Pulmonary artery endothelial cell (primary cell): Measurements from ENCODE around the gene ZNF428. TPM values are rescaled to one million over a fixed set of nuclear protein-coding genes. Genes with fewer than 3 reads are reported as not detected.
"Not testable (repeated sequence)": the region's sequence is repeated elsewhere in the genome, so short reads cannot be mapped to it uniquely, and the experiment has no call there.

Experiments
- DNase-seq: peaks from one replicate; pipeline ENCODE4 v3.0.0-alpha.2; 2011; ENCODE audit warnings: low read depth, low spot score
- total RNA-seq: library from RNA; depleted of rRNA; stranded (reverse); fragments of >200 nt; gene quantifications from 2 replicates; pipeline ENCODE4 v1.2.3, GENCODE V29; 2014

The ZNF428 gene
- total RNA-seq, 1 donor from 2014 or later: 48.7 TPM

DNA sequence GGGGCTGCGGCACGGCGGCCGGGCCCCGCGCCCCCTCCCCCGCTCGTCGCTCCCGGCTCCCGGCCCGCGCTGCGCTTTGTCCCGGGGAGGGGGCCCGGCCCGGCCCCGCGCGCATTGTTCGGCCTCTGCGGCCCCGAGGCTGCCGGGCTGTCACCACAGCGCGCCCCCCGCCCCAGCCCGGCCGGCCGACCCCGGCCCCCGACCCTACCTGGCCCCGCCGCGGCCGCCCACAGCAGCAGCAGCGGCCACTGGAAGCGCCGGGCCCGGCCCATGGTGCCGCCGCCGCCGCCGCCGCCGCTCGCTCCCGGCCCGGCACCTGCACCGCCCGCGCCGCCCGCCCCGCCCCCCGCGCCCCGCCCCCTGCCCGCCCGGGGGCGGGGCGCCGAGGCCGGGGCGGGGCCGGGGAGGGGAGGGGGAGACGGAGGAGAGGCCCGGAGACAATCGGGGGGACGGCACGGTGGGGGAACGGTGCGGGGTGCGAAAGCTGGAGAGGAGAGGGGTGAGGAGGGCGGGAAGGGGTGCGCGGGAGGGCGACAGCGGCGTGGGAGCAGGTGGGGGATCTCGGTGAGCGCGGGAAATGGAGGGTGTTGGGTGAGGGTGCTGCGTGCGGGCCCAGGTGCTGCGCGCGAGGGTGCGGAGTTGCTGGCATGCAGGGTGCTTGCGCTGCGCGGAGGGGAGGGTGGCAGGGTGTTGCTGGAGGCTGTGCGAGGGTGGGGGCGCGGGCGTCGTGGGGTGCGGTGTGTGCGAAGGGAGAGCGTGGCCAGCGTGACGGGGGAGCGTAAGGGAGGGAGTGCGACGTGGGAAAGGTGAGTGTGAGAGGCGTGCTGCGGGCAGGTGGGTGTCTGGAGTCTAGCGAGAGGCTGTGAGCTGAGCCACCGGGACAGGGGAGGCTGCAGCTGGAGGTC is 20.3 kb upstream of the ZNF428 start, which contains the start of gene CADM4:
CADM4 (minus strand) TSS at position 332 of the 905 bp plus-strand sequence; CDS start at position 272, 60 bp downstream.
- DNase-seq: no peak

DNA sequence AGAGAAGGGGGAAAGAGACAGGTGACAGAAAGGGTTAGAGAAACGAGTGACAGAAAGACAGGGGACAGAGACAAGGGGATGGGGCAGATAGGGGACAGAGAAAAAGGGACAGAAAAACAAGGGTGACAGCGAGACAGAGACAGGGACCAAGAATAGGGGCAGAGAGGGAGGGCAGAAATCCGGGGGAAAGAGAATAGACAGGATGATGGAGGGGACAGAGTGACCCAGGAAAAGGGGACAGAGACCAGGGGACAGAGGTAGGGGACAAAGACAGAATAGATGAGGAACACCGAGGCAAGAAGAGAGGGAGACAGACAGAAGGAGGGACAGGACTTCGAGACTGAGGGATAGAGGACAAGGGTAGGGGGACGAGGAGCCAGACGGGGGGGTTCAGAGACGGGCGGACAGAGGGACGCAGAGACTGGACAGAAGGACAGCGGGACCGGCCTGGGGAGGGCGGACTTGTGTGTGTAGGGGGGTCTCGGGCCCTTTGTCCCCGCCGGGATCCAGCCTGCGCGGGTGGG is 19.6 kb upstream of the ZNF428 start:
- no peak for DNase-seq

DNA sequence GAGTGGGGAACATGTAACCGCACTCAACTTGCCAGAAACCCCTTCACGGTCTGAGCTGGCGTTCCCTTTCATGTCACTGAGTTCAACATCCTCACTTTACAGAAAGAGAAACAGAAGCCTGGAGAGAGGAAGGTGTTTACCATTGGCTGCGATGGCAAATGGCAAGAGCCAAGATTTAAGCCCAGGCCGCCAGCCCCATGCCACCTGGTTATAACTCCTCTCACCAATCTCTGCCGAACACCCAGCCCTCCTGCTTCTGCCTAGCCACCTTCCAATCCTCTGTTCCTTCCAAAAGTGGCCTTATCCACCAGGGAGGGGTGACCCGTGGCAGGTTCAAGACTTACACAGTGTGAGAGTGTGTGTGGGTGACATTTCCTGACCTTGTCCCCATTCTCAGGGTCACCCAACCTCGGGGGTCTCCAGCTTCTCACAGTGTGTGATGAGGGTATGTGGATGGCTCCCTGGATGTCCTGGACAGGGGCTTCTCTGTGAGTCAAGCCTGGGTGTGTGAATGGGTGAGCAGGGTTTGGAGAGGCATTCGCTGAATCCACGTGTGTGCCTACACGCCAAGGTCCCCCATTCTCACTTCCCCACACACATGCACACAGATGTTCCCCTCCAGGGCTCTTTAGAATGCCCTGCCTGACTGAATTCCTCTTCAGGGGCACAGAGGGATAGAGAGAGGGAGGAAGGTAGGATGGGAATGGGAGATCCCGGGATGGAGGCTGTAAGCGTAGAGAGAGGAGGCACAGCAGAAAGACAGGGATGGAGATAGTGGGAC is 19.0 kb upstream of the ZNF428 start:
- no peak for DNase-seq

DNA sequence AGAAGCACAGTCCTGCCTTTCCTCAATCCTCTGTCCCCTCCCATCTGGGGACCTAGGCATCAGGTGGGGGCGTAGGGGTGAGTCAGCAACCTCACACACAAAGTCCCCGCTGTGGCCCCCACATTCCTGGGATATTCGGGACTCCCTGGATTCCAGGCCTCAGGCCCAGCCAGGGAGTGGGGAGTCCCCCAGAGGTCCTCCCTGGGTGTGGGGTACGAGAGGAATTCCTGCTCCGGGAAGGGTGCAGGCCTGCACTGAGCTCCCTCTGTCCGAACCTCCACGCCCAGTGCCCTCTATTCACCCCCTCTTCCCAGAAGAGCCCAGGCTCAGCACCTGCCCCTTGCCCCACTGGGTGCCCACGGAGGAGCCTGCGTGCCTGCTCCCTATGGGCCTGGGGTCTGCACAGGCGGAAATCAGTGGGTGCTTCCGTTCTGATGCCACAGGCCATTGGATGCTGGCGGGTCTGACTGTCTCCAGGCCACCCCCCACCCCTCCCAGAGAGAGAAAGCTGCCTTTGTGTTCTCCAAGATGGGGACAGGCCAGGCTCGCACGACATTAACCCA is 16.8 kb upstream of the ZNF428 start:
- no peak for DNase-seq

DNA sequence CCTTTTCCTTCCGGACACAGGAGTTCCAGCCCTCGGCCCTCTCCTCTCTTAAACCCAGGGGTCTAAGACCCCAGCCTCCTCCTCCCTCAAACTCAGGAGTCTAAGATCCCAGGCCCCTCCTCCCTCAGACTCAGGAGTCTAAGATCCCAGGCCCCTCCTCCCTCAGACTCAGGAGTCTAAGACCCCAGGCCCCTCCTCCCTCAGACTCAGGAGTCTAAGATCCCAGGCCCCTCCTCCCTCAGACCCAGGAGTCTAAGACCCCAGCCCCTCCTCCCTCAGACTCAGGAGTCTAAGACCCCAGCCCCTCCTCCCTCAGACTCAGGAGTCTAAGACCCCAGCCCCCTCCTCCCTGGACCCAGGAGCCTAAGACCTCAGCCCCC is 16.1 kb upstream of the ZNF428 start:
- not testable (repeated sequence) for DNase-seq

DNA sequence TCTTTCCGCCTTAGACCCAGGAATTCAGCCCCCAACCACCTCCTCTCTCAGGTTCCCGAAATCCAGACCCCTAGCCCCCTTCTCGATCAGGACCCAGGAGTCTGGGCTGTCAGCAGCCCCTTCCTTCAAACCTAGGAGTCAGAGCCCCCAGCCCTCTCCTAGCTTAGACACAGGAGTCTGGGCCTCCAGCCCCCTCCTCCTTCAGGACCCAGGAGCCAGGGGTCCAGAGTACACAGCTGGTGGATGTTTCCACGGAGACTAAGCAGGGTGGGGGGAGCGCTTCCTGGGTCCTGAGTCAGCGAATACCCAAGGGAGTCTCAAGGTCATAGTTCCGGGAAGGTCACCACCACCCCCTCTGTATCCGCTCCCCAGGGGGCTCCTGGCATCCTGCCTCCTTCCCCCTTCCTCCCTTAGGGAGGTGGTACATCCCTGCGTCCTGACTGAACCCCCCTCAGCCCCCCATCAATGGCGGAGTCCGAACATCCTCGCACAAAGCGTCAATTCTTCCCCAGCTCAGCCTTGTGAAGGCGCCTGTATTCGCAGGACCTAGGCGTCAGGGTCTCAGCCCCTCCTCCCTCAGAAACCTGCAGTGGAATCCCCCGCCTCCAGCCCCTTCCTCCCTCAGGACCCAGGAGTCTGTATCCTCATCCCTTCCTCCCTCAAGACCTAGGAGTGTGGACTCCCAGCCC is 15.6 kb upstream of the ZNF428 start:
- DNase-seq: no peak

DNA sequence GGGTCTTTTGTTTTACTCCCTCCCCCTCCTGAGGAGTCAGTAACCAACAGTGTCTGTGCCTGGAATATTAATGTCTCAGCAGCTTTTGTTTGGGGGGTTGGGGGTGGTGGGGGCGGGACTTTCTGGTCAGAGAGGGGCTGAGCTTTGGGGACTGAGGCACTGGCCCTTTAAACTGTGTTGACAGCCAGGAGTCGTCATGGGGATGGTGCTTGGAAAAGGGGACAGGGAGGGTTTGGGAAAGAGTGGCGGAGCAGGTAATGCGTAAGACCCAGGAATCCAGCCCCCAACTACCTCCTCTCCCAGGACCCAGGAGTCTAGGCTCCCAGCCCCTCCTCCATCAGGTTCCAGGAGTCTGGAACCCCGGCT is 15.1 kb upstream of the ZNF428 start:
- no peak for DNase-seq

DNA sequence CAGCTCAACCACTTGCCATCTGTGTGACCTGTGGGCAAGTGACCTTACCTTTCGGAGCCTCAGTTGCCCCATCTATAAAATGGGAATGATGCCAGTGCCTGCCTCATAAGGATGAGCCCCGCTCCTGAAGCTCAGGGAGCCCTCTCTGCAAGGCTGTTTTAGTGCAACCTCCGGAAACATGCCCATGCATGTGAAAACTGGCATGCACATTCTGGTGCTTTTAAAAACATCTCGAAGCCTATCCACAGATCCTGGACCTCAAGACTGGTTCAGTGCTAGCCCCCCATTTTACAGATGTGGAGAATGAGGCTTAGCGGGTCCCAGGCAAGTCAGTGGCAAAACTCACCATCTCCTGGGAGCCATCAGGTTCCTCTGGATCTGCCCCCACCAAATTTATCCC is 14.6 kb upstream of the ZNF428 start:
- no peak for DNase-seq

DNA sequence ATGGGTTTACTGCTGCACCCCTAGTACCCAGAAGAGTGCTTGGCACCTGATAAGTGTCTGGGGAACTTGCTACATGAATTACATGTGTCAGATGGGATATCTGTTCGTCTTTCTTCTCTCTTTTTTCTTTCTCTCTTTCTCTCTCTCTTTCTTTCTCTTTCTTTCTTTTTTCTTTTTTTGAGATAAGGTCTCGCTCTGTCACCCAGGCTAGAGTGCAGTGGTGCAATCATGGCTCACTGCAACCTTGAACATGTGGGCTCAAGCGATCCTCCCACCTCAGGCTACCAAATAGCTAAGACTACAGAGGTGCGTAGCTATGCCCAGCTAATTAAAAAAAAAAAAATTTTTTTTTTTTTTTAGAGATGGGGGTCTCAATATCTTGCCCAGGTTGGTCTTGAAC is 14.1 kb upstream of the ZNF428 start:
- DNase-seq: no peak

DNA sequence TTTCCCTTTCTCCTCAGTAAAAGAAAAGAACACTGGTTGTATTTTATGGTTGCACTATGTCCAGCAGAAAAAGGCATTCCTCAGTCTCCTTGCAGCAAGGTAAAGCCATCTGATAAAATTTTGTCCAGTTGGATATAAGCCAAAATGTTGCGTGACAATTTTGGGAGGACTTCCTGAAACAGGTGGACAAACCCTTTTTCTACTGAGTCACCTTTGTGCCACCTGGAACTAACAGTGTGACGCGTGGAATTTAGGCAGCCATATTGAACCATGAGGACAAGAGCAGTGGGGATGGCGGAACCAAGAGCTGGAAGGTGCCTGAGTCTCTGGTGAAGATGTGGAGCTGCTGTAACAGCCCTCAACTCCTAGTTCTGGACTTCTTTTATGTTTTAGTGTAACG is 12.1 kb upstream of the ZNF428 start:
- no peak for DNase-seq

DNA sequence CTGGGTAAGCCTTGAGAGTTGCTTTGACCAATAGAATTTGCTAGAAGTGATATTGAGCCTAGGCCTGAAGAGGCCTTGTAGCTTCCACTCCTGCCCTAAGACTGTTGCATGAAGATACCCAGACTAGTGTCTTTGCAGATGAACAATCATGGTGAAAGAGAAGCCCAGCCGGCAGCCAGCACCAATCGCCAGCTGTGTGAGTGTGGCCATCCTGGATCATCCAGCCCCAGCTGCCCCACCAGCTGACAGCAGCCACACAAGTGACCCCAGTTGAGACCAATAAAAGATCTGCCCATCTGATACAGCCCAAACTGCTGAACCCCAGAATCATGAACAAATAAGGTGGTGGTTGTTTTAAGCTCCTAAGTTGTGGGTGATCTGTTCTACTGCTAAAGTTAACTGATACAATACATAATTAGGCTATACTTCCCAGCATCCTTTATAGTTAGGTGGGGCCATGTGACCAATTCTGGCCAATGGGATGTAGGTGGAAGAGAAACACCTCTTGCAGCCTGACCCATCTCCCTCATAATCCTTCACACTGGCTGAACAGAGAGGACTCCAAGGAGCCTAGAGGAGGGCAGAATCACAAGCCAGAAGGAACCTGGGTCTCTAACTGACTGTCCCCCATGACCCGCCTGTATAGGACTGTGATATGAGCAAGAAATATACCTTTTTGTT is 9.4 kb upstream of the ZNF428 start:
- DNase-seq: no peak

DNA sequence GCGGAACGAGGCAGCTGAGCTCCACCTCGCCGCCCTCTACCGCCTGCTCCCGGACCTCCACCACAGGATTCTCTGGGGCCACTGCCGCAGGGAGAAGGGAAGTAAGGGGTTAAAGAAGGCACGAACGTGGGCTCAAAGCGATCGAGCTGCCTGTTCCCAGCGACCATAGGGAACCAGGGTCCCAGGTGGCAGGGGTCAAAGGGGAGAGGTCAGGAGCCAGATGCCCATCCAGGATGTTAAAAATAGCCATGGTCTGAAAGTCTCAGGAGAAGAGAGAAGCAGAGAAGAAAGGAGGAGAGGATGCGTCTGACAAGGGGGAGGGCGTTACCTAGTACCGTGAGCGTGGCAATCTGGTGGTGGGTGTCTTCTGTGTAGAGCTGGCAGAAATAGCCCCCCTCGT is 7.4 kb upstream of the ZNF428 start:
- no peak for DNase-seq

DNA sequence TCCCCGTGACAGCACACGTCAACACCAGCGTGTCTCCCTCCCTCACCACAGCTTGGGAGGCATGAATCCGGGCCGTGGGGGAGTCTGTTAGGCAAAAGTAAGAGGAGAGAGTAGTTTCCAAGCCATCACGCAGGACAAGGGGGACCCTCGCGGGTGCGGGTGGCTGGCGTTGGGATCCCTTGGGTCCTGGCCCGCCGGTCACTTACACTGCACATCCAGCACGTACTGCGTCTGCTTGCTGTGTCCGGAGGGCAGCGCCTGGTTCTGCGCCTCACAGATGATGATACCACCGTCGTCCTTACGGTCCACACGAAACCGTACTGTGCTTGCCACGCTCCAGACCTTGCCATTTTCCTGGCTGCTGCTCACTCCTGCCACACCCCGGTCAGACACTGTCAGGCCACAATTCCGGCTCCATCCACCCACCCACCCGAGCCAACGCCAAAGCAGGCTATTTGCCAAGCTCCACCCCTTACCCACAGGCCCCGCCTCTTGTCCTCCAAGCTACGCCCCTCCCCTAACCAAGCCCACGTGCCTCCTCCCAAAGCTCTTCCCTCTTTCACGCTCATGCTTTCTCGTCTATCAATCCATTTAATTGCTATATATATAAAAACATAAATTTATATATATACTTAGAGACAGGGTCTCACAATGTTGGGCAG is 6.6 kb upstream of the ZNF428 start:
- no peak for DNase-seq

DNA sequence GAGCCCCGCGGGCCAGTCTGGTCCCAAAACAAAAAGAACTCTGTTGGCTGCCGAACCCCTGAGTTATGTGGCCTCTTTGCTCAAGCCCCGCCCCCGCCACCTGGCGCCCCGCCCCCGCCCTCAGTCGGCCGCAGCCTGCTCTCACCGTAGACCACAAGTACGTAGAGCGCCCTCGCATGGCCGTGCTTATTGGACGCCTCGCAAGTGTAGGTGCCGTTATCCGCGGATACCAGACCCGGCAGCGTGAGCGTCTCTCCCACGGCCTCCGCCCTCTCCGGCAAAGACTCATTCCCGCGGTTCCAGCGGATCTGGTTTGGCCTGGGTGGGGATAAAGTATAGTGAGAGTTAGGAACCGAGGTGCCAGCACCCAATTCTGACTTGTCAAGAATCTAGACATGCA is 5.5 kb upstream of the ZNF428 start:
- DNase-seq: no peak

DNA sequence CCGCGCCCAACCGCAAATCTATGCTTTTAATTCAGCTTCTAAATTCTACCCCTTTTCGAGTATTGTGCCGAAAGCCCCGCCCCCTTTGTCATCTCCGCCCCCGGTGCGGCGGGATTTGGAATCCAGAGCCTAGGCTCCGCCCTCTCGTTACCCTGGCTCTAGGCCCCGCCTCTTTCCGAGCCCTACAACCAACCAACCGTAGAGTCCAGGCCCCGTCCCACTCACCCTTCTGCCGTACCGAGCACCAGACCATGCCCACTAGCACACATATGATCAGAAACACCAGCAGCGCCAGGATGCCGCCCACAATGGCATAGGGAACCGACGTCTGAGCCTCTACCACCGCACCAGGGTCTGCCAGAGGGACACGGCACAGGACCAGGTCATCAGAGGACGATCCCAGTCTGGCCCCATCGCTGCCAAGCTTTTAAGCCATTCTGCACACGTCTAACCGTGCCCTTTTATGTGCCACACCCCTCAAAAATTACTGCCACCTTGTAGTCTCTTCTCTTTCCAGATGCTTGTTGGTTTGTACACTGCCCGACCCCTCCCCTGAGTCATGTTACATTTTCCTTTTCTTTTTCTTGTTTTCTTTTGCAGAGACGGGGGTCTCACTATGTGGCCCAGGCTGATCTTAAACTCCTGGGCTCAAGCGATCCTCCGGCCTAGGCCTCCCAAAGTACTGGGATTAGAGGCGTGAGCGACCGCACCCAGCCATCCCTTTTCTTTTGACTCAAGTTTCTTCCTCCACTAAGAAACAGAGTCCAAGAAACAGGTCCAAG is 4.7 kb upstream of the ZNF428 start:
- DNase-seq: no peak

DNA sequence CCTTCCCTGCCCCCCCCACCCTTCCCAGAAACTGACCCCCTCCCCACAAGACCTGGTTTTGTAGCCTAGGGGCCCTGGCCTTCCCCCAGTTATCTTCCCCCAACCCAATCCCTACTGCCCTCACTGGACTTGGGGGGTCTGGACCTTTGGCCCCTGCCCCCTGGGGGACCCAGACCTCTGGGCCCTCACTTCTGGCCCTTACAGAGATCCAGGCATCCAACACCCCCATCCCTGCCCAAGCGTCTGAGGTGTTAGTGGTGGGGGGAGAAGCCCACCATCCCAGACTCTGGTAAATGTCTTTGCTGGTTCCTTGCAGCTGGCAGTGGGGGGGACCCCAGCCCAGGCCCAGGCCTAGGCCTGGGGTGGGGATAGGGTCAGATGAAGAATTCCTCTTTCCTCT is 3.5 kb upstream of the ZNF428 start:
- DNase-seq: no peak

DNA sequence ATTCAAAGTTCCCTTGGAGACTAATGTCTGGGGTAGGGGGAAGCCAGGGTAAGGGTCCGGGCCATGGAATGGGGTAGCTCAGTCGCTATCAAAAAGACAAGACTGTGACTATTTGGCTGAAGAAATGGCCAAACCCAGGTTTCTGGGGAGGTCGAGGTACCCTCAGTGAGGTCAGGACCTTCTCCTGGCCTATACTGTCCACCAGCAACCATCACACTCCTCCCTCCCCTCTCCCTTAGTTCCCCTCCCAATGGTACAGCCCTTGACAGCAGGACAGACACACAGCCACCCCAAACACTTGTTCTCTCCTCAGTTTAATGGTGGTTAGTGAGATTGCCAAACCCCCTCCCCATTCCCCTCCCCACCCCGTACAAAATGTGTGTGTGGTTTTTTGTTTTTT is 2.6 kb upstream of the ZNF428 start:
- no peak for DNase-seq

DNA sequence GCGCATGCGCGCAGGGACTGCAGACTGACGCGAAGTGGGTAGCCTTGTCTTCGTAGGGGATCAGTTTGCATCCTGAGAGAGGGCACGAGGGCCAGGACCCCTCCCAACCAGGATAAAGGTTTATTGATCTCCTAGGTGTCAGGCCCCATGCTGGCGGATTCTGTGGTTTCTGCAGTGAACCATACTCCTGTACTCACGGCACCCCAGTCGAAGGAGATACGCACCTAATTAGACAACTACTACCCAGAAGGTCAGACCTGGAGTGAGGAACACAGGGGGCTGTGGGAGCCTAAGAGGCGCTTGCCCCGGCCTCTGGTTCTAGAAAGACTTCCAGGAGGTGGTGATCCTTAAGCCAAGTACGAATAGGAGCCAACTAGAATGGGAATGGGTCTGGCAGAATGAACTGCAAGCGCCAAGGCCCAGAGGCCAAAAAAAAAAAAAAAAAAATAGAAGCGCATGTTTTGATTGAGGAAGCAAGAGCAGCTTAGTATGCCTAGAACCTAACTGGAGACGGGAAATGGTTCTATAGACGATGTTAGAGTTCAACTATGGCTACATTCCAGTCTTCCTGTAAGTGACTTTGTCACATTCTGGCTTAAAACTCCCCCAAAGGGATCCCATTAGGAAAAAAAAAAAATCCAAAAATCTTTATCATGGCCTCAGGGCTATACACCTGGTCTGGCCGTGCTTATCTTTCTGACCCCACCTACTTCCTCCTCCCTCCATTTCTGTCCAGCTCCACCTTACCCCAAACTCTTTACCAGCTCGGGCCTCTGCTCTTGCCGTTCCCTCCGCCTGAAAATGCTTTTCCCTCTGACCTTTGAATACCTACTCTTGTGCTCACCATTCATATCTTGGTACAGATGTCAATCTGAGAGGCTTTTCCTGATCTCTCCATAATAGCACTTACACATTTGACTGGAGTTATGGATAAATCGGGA is 902 bp upstream of the ZNF428 start:
- no peak for DNase-seq

DNA sequence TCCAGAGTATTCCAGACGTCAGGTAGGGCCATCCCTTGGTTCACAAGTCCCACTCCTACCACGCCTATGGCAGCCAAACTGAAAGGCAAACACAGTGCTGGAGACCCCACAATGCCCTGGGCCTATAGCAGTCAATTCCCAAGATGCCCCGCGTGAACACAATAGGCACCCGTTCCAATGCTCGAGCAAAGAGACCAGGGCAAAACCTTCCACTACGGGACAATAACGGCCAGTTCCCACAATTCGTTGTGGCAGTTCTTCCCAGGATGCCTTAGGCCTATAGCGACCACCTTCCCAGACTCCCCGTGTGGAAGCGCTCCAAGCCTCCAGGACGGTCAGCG is 538 bp downstream of the ZNF428 start:
- no peak for DNase-seq
